ENCODE data around the gene HCCS.

GRCh38 chrX:11064851-11065600 is 46.1 kb upstream of the HCCS start:
- TF ChIP-seq CTCF (IDR thresholded peaks at IDR 0.05; ENCODE audit: insufficient read depth, low read depth, low read length) (no peak), EZH2 (IDR thresholded peaks at IDR 0.05; ENCODE audit: insufficient read depth, low read length) (no peak)

Data from astrocyte (in vitro differentiated cells and primary cell).